Uterus (tissue), 4 donors: ENCODE results near the gene NKIRAS2. TPM values are rescaled to one million over a fixed set of nuclear protein-coding genes. Genes with fewer than 3 reads are reported as not detected.

Experiments
- DNase-seq, 2 donors: peaks; one replicate each; pipeline ENCODE4 v3.0.0-alpha.2; 2019 to 2020
- H3K27ac ChIP-seq, 2 donors: fragments of 200-600 bp; sonication (generic); 1 replicate in 1 of 2; 2 replicates in 1 of 2; pipeline ENCODE4 v1.5.1; 2016 to 2018
- H3K27me3 ChIP-seq, 2 donors: fragments of 200-600 bp; sonication (generic); one replicate each; pipeline ENCODE4 v1.5.1; 2018 to 2019; ENCODE audit warnings: control low read depth in 1 of 2
- H3K36me3 ChIP-seq, 2 donors: fragments of 200-600 bp; sonication (generic); one replicate each; pipeline ENCODE4 v1.5.1; 2019; ENCODE audit warnings: control low read depth in 1 of 2
- H3K4me1 ChIP-seq, 2 donors: fragments of 200-600 bp; sonication (generic); one replicate each; pipeline ENCODE4 v1.5.1; 2018 to 2019; ENCODE audit warnings: control low read depth in 1 of 2
- H3K4me3 ChIP-seq, 2 donors: fragments of 200-600 bp; sonication (generic); 1 replicate in 1 of 2; 2 replicates in 1 of 2; pipeline ENCODE4 v1.5.1; 2018 to 2019; ENCODE audit warnings: mild to moderate bottlenecking in 1 of 2
- H3K9me3 ChIP-seq, 2 donors: fragments of 200-600 bp; sonication (generic); one replicate each; pipeline ENCODE4 v1.5.1; 2019; ENCODE audit warnings: control low read depth in 1 of 2
- CTCF ChIP-seq, 4 experiments: fragments of 200-600 bp in 2 of 4; fragments of 450-650 bp in 2 of 4; sonication (generic) in 2 of 4; IDR thresholded peaks; one replicate each; pipeline ENCODE4 v1.5.1; 2016 to 2019; ENCODE audit warnings: antibody characterized with exemption in 4 of 4, mild to moderate bottlenecking in 2 of 4, moderate library complexity in 1 of 4
- POLR2A ChIP-seq, 2 donors: fragments of 450-650 bp; IDR thresholded peaks; one replicate each; pipeline ENCODE4 v1.6.1; 2016; ENCODE audit warnings: antibody characterized with exemption in 2 of 2, mild to moderate bottlenecking in 1 of 2, moderate library complexity in 1 of 2
- intact Hi-C: fragments of 100-400 bp; cut with DNase I; formaldehyde crosslinking; loops from one replicate; pipeline ENCODE4 v1.15.1; 2023; ENCODE audit warnings: low total_unique reads
- total RNA-seq, 4 donors: library from RNA; depleted of rRNA in 3 of 4; stranded (reverse); fragments of >200 nt in 3 of 4; gene quantifications; one replicate each; pipeline versions ENCODE4 v1.1.0 to v1.2.4, GENCODE V29; 2014 to 2023
- donor health status: DM: yes; HTN: yes; CAD: no.

NKIRAS2 gene
- total RNA-seq, 4 donors from 2014 or later, result 2.4 to 35.4 (median 26.8) TPM

DNA sequence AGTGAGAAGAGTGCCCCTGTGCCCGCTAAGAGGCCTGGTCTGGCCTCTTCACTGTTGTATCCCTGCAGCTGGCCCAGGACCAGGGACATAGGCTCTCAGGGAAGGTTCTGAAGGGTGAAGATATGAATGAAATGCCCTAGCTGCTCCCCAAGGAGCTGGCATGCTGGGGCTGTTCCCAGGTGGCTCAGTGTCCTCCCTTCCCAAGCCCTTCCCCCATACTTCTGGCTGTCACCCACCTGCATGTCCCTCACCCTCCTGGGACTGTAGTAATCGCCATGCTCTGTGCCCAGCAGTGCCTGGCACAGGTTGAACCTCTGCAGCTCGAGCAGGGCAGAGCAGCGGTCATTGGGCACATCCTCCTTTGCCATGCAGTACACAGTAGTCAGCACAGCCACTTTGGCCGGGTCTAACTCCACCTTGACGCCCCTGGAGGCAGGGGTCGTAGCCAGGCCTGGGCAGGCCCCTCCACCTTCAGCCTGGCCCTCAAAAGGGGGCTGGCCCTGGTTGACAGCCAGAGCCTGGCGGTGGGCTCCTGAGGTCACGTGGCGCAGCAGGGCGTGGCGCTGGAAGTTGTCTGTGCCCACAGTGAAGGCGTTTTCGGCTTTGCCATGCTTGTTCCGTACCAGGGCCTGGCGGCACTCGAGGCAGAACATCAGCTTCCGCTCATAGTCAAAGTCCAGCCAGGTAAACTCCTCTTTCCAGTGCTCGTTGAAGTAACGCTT is 22.9 kb downstream of the NKIRAS2 start:
- Histone ChIP-seq H3K27me3 (no peaks in the 10 kb centered on the region), H3K4me3 (no peak overlapping the region), H3K36me3 (no peaks in the 10 kb centered on the region), H3K27ac (no peak overlapping the region), H3K4me1 (no peaks in the 10 kb centered on the region), H3K9me3 (no peaks in the 10 kb centered on the region)
- intact Hi-C loops, result no loop called here
- TF ChIP-seq CTCF (IDR thresholded peaks at IDR 0.05), result no peak
- no peak for TF ChIP-seq POLR2A (IDR thresholded peaks at IDR 0.05)
- DNase-seq, result no peak

- Histone ChIP-seq H3K9me3 (no peaks in the 10 kb centered on the region), H3K27me3 (no peaks in the 10 kb centered on the region), H3K4me3 (no peak overlapping the region), H3K27ac (no peak overlapping the region), H3K4me1 (no peaks in the 10 kb centered on the region), H3K36me3 (no peaks in the 10 kb centered on the region)
- no peak for DNase-seq
- TF ChIP-seq CTCF (IDR thresholded peaks at IDR 0.05) (no peak), POLR2A (IDR thresholded peaks at IDR 0.05) (no peak)
- intact Hi-C loops, result no loop called here
Measured at GRCh38 chr17:42045719-42046118, 25.8 kb downstream of the NKIRAS2 start.

DNA sequence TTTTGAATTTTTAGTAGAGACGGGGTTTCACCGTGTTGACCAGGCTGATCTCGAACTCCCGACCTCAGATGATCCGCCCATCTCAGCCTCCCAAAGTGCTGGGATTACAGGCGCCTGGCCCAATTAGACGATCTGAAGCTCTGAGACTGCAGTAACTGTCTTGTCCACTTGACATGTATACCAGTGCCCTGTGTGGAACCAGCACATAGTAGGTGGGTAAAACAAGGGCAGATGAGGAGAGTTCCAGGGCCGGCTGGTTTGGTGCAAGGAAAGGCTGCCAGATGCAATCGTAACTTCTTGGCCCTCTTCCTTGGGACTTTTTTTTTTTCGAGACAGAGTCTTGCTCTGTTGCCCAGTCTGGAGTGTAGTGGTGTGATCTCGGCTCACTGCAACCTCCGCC is 27.5 kb downstream of the NKIRAS2 start:
- Histone ChIP-seq H3K4me1 (no peaks in the 10 kb centered on the region), H3K27ac (no peak overlapping the region), H3K27me3 (no peaks in the 10 kb centered on the region), H3K4me3 (no peak overlapping the region), H3K9me3 (no peaks in the 10 kb centered on the region), H3K36me3 (no peaks in the 10 kb centered on the region)
- intact Hi-C loops, result no loop called here
- DNase-seq, result no peak
- no peak for TF ChIP-seq POLR2A (IDR thresholded peaks at IDR 0.05)
- TF ChIP-seq CTCF (IDR thresholded peaks at IDR 0.05), result no peak

GRCh38 chr17:42049834-42050392 is 30.0 kb downstream of the NKIRAS2 start:
- Histone ChIP-seq H3K9me3 (no peaks in the 10 kb centered on the region), H3K27ac (peak overlapping the region in 1 of 2 donors; percentile 52), H3K36me3 (no peaks in the 10 kb centered on the region), H3K4me3 (peak overlapping the region; percentile 31 to 85), H3K4me1 (no peaks in the 10 kb centered on the region), H3K27me3 (no peaks in the 10 kb centered on the region)
- DNase-seq, result no peak
- TF ChIP-seq POLR2A (IDR thresholded peaks at IDR 0.05) (no peak), CTCF (IDR thresholded peaks at IDR 0.05) (no peak)
- intact Hi-C loops, result no loop called here

GRCh38 chr17:42050393-42051012 is 30.6 kb downstream of the NKIRAS2 start, which contains the start of gene C17orf113:
Gene C17orf113 (minus strand): TSS chr17:42050601. CDS start chr17:42043376, 7,225 bp downstream.
- Histone ChIP-seq H3K27ac (peak within 1 kb of the TSS in 1 of 2 donors; percentile 52), H3K36me3 (no peaks in the 10 kb centered on the region), H3K4me1 (no peaks in the 10 kb centered on the region), H3K27me3 (peaks cover 0 to 5% of the 10 kb centered on the region in 2 donors), H3K9me3 (no peaks in the 10 kb centered on the region), H3K4me3 (peak within 1 kb of the TSS; percentile 31 to 85)
- TF ChIP-seq CTCF (IDR thresholded peaks at IDR 0.05), result peak in 3 of 4 experiments; percentile 30 to 58 (median 32)
- no peak for TF ChIP-seq POLR2A (IDR thresholded peaks at IDR 0.05)
- intact Hi-C loops, result no loop called here
- DNase-seq, result peak; percentile 34 to 50
